ENCODE measurements around the gene ZIC2.

DNA sequence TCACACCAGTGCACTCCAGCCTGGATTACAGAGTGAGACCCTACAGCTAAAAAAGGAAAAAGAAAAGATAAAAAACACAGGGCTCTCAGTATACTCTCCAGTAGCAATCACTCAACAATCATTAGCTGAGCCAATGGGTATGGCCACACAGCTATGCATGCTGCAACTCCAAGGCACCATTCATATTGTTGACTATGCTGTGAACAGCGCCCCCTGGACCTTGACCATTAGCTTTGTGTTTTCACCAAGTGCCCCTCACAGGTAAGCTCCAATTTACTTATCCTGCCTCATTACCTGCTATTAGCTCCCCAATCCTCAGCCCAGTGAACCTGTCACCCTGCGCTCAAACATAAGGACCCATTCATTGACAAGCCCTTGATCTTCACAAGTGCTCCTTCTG lies 45.8 kb upstream of the ZIC2 start:
- TF ChIP-seq, protein P1, sequence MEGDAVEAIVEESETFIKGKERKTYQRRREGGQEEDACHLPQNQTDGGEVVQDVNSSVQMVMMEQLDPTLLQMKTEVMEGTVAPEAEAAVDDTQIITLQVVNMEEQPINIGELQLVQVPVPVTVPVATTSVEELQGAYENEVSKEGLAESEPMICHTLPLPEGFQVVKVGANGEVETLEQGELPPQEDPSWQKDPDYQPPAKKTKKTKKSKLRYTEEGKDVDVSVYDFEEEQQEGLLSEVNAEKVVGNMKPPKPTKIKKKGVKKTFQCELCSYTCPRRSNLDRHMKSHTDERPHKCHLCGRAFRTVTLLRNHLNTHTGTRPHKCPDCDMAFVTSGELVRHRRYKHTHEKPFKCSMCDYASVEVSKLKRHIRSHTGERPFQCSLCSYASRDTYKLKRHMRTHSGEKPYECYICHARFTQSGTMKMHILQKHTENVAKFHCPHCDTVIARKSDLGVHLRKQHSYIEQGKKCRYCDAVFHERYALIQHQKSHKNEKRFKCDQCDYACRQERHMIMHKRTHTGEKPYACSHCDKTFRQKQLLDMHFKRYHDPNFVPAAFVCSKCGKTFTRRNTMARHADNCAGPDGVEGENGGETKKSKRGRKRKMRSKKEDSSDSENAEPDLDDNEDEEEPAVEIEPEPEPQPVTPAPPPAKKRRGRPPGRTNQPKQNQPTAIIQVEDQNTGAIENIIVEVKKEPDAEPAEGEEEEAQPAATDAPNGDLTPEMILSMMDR (IDR thresholded peaks at IDR 0.05; ENCODE audit: low read depth, low read length) = peak; percentile 43
- TF ChIP-seq POLR2A (IDR thresholded peaks at IDR 0.05; ENCODE audit: extremely low read depth, insufficient read length) (no peak), MYC (IDR thresholded peaks at IDR 0.05; ENCODE audit: low read depth, low read length) (no peak)

All from NB4 (cell line).